KMS-11 (cell line): ENCODE data around the gene GPX2.
A peak's percentile ranks its signal among the peaks of the same experiment; 100 is the strongest.

Source experiments
- H2AFZ ChIP-seq: fragments of 200-600 bp; sonication (generic); 2 replicates; pipeline ENCODE4 v1.6.1; 2016; ENCODE audit warnings: antibody characterized with exemption, mixed run types, low read depth
- H3K27ac ChIP-seq: fragments of 200-600 bp; sonication (generic); 2 replicates; pipeline ENCODE4 v1.6.1; 2016; ENCODE audit warnings: mild to moderate bottlenecking, mixed run types
- H3K27me3 ChIP-seq: fragments of 200-600 bp; sonication (generic); 2 replicates; pipeline ENCODE4 v1.6.1; 2017; ENCODE audit warnings: mild to moderate bottlenecking, low read depth, mixed run types, moderate library complexity; ENCODE audit not compliant: insufficient read depth
- H3K36me3 ChIP-seq: fragments of 200-600 bp; sonication (generic); 2 replicates; pipeline ENCODE4 v1.6.1; 2017; ENCODE audit warnings: mild to moderate bottlenecking, mixed run types; ENCODE audit not compliant: insufficient read depth
- H3K4me1 ChIP-seq: fragments of 200-600 bp; sonication (generic); 2 replicates; pipeline ENCODE4 v1.6.1; 2016; ENCODE audit warnings: mild to moderate bottlenecking, low read depth, mixed run types; ENCODE audit not compliant: poor library complexity, severe bottlenecking
- H3K4me2 ChIP-seq: fragments of 200-600 bp; sonication (generic); 2 replicates; pipeline ENCODE4 v1.7.0; 2016; ENCODE audit warnings: mild to moderate bottlenecking, mixed run types
- H3K4me3 ChIP-seq: fragments of 200-600 bp; sonication (generic); IDR thresholded peaks from 2 replicates; pipeline ENCODE4 v1.6.1; 2017; ENCODE audit warnings: low read depth, low read length, mixed read lengths; ENCODE audit not compliant: insufficient read depth
- H3K79me2 ChIP-seq: fragments of 200-600 bp; sonication (generic); 2 replicates; pipeline ENCODE4 v1.6.1; 2016; ENCODE audit warnings: low read depth, mixed run types; ENCODE audit not compliant: insufficient read depth
- H3K9ac ChIP-seq: fragments of 200-600 bp; sonication (generic); 2 replicates; pipeline ENCODE4 v1.6.1; 2016; ENCODE audit warnings: mild to moderate bottlenecking, mixed run types
- H4K20me1 ChIP-seq: fragments of 200-600 bp; sonication (generic); 2 replicates; pipeline ENCODE4 v1.6.1; 2016; ENCODE audit warnings: mild to moderate bottlenecking, mixed run types; ENCODE audit not compliant: insufficient read depth
- TF ChIP-seq, protein P1 (sequence below): fragments of 200-600 bp; sonication (generic); conservative IDR thresholded peaks from 2 replicates; pipeline ENCODE4 v1.6.1; 2017; ENCODE audit warnings: low read depth, mild to moderate bottlenecking, antibody characterized with exemption, low read length, moderate library complexity, mixed read lengths

Gene GPX2

DNA sequence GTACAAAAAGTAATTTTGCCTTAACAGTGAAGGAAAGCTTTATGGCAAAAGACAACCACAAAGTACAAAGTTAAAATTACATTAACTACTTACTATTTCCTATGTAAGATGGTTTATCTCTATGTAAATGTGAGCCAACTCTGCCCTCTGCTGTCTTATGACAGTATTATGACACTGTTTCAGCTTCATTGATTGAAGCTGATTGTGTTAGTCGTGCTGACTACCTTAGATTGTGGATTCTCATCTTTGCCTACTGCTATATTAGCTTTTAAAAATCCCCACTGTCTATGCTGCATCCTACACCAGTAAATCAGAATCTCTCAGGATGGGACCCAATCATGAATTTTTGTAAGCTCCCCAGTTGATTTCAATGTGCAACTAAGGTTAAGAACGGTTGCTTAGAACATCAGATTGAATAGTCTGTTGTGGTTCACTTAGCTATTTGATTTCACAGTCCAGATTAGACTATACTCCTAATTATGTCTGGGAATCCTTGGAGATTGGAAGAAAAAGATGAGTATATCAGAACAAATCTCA lies 50.6 kb downstream of the GPX2 start:
- H3K79me2 ChIP-seq: no peaks in the 10 kb centered on the region
- H3K4me3 ChIP-seq: no peak overlapping the region
- no peak overlapping the region for H2AFZ ChIP-seq
- H3K27ac ChIP-seq: no peak overlapping the region
- H3K4me2 ChIP-seq: no peak overlapping the region
- H3K36me3 ChIP-seq: no peaks in the 10 kb centered on the region
- no peak overlapping the region for H3K9ac ChIP-seq
- H4K20me1 ChIP-seq: no peaks in the 10 kb centered on the region
- no peaks in the 10 kb centered on the region for H3K27me3 ChIP-seq
- H3K4me1 ChIP-seq: no peaks in the 10 kb centered on the region
- TF ChIP-seq, protein P1, sequence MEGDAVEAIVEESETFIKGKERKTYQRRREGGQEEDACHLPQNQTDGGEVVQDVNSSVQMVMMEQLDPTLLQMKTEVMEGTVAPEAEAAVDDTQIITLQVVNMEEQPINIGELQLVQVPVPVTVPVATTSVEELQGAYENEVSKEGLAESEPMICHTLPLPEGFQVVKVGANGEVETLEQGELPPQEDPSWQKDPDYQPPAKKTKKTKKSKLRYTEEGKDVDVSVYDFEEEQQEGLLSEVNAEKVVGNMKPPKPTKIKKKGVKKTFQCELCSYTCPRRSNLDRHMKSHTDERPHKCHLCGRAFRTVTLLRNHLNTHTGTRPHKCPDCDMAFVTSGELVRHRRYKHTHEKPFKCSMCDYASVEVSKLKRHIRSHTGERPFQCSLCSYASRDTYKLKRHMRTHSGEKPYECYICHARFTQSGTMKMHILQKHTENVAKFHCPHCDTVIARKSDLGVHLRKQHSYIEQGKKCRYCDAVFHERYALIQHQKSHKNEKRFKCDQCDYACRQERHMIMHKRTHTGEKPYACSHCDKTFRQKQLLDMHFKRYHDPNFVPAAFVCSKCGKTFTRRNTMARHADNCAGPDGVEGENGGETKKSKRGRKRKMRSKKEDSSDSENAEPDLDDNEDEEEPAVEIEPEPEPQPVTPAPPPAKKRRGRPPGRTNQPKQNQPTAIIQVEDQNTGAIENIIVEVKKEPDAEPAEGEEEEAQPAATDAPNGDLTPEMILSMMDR: peak; percentile 59

DNA sequence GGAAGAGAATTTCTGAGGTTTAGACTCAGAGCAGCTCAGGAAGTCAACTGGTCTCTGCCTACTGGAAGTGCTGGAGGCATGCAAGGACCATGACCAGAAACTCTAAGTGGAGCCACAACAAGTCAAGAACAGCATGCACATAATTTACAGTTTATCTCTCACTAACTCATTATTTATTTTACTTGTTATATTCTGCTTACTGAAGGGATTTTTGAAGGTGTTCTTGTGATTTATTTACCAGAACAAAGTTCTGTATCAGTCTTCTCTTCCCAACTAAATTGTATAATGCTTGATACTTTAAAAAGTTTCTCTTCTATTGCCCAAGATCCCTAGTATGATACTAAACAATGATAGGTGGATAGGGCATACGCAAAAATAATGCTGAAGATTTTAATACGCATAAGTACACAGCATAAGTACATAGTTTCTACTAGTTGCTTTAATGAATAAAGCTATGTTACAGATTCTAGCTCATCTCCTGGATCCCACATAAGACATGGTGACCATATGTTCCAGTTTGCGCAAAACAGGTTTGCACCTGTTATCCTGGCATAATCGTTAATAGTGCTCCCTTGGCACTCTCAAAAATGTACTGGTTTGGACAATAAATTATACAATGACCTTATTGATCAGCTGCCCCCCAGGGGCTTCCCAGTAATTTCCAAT lies 51.2 kb downstream of the GPX2 start:
- Histone ChIP-seq H3K9ac (no peak overlapping the region), H3K4me1 (no peaks in the 10 kb centered on the region), H3K4me2 (no peak overlapping the region), H3K36me3 (no peaks in the 10 kb centered on the region), H3K79me2 (no peaks in the 10 kb centered on the region), H3K27ac (no peak overlapping the region), H4K20me1 (no peaks in the 10 kb centered on the region), H3K27me3 (no peaks in the 10 kb centered on the region), H3K4me3 (no peak overlapping the region), H2AFZ (no peak overlapping the region)
- TF ChIP-seq, protein P1: no peak

DNA sequence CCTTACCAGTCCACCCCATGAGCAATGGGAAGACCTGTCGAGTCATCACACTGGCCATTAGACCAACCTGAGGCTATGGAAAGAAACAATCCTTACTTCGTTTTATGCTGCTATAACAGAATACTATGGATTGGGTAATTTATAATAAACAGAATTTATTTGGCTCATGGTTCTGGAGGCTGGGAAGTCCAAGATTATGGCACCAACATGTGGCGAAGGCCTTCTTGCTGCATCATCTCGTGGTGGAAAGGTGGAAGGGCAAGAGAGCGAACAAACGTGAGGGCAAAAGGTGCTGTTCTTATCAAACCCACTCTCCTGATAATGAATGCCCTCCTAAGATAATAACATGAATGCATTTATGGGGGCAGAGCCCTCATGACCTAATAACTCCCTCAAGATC lies 53.2 kb downstream of the GPX2 start:
- no peak overlapping the region for H2AFZ ChIP-seq
- no peaks in the 10 kb centered on the region for H3K4me1 ChIP-seq
- no peak overlapping the region for H3K9ac ChIP-seq
- H3K4me2 ChIP-seq: no peak overlapping the region
- no peaks in the 10 kb centered on the region for H4K20me1 ChIP-seq
- TF ChIP-seq, protein P1: no peak
- no peaks in the 10 kb centered on the region for H3K27me3 ChIP-seq
- no peak overlapping the region for H3K4me3 ChIP-seq
- no peaks in the 10 kb centered on the region for H3K79me2 ChIP-seq
- H3K36me3 ChIP-seq: no peaks in the 10 kb centered on the region
- no peak overlapping the region for H3K27ac ChIP-seq
